Fibroblast of lung (primary cell): ENCODE results near the gene PCBP4. TPM values are rescaled to one million over a fixed set of nuclear protein-coding genes. Genes with fewer than 3 reads are reported as not detected.
"Not testable (repeated sequence)": the region's sequence is repeated elsewhere in the genome, so short reads cannot be mapped to it uniquely, and the experiment has no call there.

Experiments
- DNase-seq, 2 donors: peaks; one replicate each; pipeline versions ENCODE4 v3.0.0 to v3.0.0-alpha.2; 2010; ENCODE audit warnings: low read depth in 2 of 2
- H2AFZ ChIP-seq: 2 replicates; pipeline ENCODE4 v1.5.1; 2012; ENCODE audit warnings: low read length, control low read depth, inconsistent platforms
- H3K27ac ChIP-seq: 2 replicates; pipeline ENCODE4 v1.5.1; 2011; ENCODE audit warnings: low read length, control low read depth; ENCODE audit not compliant: insufficient read depth
- H3K27me3 ChIP-seq: 2 replicates; pipeline ENCODE4 v1.5.1; 2011; ENCODE audit warnings: mild to moderate bottlenecking, low read length; ENCODE audit not compliant: control insufficient read depth, insufficient read depth
- H3K36me3 ChIP-seq: 2 replicates; pipeline ENCODE4 v1.5.1; 2011; ENCODE audit warnings: low read length; ENCODE audit not compliant: control insufficient read depth, insufficient read depth
- H3K4me1 ChIP-seq: 2 replicates; pipeline ENCODE4 v1.5.1; 2011; ENCODE audit warnings: low read length; ENCODE audit not compliant: control insufficient read depth, insufficient read depth; ENCODE audit errors: extremely low read depth
- H3K4me2 ChIP-seq: 2 replicates; pipeline ENCODE4 v1.5.1; 2011; ENCODE audit warnings: low read length, control low read depth; ENCODE audit not compliant: insufficient read depth; ENCODE audit errors: extremely low read depth
- H3K4me3 ChIP-seq, 4 experiments: fragments of 200-600 bp in 1 of 4; sonication (generic) in 1 of 4; replicated peaks in 1 of 4; 2 replicates each; pipeline ENCODE4 v1.5.1; 2011 to 2016; ENCODE audit warnings: low read length in 4 of 4, low read depth in 3 of 4, mild to moderate bottlenecking in 3 of 4, control low read depth in 2 of 4, inconsistent platforms in 1 of 4, mixed read lengths in 1 of 4; ENCODE audit not compliant: insufficient read depth in 1 of 4; ENCODE audit errors: control extremely low read depth in 1 of 4
- H3K79me2 ChIP-seq: 2 replicates; pipeline ENCODE4 v1.5.1; 2012; ENCODE audit warnings: mild to moderate bottlenecking, low read length, inconsistent platforms; ENCODE audit not compliant: control insufficient read depth, insufficient read depth
- H3K9ac ChIP-seq: 2 replicates; pipeline ENCODE4 v1.5.1; 2011; ENCODE audit warnings: mild to moderate bottlenecking, low read length, control low read depth; ENCODE audit not compliant: insufficient read depth
- H3K9me3 ChIP-seq: 2 replicates; pipeline ENCODE4 v1.5.1; 2012; ENCODE audit warnings: low read depth, low read length; ENCODE audit not compliant: control insufficient read depth, insufficient read depth
- H4K20me1 ChIP-seq: 2 replicates; pipeline ENCODE4 v1.5.1; 2011; ENCODE audit warnings: low read length; ENCODE audit not compliant: control insufficient read depth, insufficient read depth; ENCODE audit errors: extremely low read depth
- EZH2 ChIP-seq: IDR thresholded peaks from 2 replicates; pipeline ENCODE4 v1.5.1; 2012; ENCODE audit warnings: low read length, control low read depth, mild to moderate bottlenecking; ENCODE audit errors: missing control alignments
- polyA plus RNA-seq, 2 donors: library from polyadenylated mRNA; depleted of rRNA in 1 of 2; stranded (reverse) in 1 of 2; unstranded in 1 of 2; fragments of >200 nt; gene quantifications; 2 replicates each; pipeline ENCODE4 v1.2.1, GENCODE V29; 2011 to 2012; ENCODE audit warnings: missing spikeins in 1 of 2
- total RNA-seq: library from RNA; depleted of rRNA; stranded (reverse); fragments of >200 nt; gene quantifications from 2 replicates; pipeline ENCODE4 v1.2.1, GENCODE V29; 2014
- TF ChIP-seq, protein P1 (sequence below), 2 donors: IDR thresholded peaks in 1 of 2; conservative IDR thresholded peaks in 1 of 2; 1 replicate in 1 of 2; 2 replicates in 1 of 2; pipeline ENCODE4 v1.5.1; 2011 to 2012; ENCODE audit warnings: low read length in 2 of 2, control low read depth in 1 of 2, inconsistent platforms in 1 of 2, low read depth in 1 of 2, mild to moderate bottlenecking in 1 of 2

The PCBP4 gene
- total and polyA plus RNA-seq, 2 donors (not counting 1 experiment from before 2014, with no cell fraction given), result 40.2 to 46.2 TPM

DNA sequence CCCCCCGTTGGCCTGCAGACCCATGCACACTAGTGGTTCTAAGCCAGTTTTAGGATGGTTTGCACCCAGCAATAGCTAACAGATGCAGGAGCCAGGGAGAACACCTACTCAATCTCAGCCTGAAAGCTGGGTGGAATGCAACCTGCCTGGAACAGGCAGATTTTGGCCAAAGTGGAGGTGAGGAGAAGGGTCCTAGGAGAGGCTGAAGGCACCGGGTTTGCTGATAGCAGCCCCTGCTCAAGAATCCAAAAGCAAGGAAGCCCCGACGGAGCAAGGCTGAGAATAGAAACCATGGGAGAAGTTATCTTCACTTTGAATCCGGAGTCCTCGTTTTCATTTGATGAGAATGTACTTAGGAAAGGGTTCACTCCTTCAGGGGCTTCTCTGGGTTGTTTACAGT is 35.5 kb downstream of the PCBP4 start:
- no peak overlapping the region for H3K4me2 ChIP-seq
- no peak overlapping the region for H3K4me3 ChIP-seq
- DNase-seq, result no peak
- peaks cover 16% of the 10 kb centered on the region for H3K36me3 ChIP-seq
- no peaks in the 10 kb centered on the region for H3K4me1 ChIP-seq
- no peaks in the 10 kb centered on the region for H4K20me1 ChIP-seq
- H3K79me2 ChIP-seq, result no peaks in the 10 kb centered on the region
- no peak overlapping the region for H3K9ac ChIP-seq
- H3K27me3 ChIP-seq, result no peaks in the 10 kb centered on the region
- TF ChIP-seq EZH2, result no peak
- TF ChIP-seq, protein P1, sequence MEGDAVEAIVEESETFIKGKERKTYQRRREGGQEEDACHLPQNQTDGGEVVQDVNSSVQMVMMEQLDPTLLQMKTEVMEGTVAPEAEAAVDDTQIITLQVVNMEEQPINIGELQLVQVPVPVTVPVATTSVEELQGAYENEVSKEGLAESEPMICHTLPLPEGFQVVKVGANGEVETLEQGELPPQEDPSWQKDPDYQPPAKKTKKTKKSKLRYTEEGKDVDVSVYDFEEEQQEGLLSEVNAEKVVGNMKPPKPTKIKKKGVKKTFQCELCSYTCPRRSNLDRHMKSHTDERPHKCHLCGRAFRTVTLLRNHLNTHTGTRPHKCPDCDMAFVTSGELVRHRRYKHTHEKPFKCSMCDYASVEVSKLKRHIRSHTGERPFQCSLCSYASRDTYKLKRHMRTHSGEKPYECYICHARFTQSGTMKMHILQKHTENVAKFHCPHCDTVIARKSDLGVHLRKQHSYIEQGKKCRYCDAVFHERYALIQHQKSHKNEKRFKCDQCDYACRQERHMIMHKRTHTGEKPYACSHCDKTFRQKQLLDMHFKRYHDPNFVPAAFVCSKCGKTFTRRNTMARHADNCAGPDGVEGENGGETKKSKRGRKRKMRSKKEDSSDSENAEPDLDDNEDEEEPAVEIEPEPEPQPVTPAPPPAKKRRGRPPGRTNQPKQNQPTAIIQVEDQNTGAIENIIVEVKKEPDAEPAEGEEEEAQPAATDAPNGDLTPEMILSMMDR (conservative IDR thresholded peaks at IDR 0.05 in 1 of 2, IDR thresholded peaks at IDR 0.05 in 1 of 2; ENCODE audit: low read depth in 1 of 2, low read length in 2 of 2), result no peak
- no peaks in the 10 kb centered on the region for H3K9me3 ChIP-seq
- H2AFZ ChIP-seq, result no peak overlapping the region
- no peak overlapping the region for H3K27ac ChIP-seq

- no peak for TF ChIP-seq EZH2
- TF ChIP-seq, protein P1 (conservative IDR thresholded peaks at IDR 0.05 in 1 of 2, IDR thresholded peaks at IDR 0.05 in 1 of 2; ENCODE audit: low read depth in 1 of 2, low read length in 2 of 2), result no peak
- Histone ChIP-seq H3K36me3 (peaks cover 12% of the 10 kb centered on the region), H3K4me2 (no peak overlapping the region), H3K9ac (no peak overlapping the region), H2AFZ (no peak overlapping the region), H3K4me3 (no peak overlapping the region), H3K27ac (no peak overlapping the region), H3K27me3 (no peaks in the 10 kb centered on the region), H4K20me1 (no peaks in the 10 kb centered on the region), H3K4me1 (no peaks in the 10 kb centered on the region), H3K9me3 (no peaks in the 10 kb centered on the region), H3K79me2 (no peaks in the 10 kb centered on the region)
- no peak for DNase-seq
Measured at GRCh38 chr3:51930439-51930838, 36.8 kb downstream of the PCBP4 start.

DNA sequence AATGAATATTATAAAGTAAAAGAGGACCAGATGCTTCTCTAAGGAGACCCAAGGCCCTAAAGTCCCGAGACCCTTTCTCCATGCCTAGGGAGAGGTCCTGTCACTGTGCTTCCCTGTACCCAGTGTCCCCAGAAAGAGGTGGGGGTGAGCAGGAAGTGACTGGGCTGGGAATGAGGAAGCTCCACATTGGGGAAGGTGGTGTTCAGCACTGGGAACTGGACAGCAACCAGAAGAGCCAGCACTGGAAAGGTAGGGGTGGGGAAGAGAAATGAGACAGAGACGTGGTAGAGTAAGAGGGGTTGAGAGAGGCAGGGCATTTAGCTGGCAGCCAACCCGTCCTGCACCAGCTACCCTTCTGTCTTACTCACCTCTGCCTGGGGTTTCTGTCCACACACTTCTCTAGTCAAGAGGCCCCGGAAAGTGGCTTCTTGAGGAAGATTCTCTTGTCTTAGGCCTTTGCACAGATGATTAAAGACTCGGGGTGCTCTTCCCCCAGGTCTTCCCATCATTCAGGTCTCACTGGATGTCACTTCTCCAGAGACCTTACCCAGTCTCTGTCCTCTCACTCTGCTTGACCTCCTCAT is 37.7 kb downstream of the PCBP4 start:
- Histone ChIP-seq H3K36me3 (peaks cover 11% of the 10 kb centered on the region), H3K9me3 (no peaks in the 10 kb centered on the region), H3K79me2 (no peaks in the 10 kb centered on the region), H3K4me3 (no peak overlapping the region), H3K9ac (no peak overlapping the region), H3K4me2 (no peak overlapping the region), H4K20me1 (no peaks in the 10 kb centered on the region), H3K27ac (no peak overlapping the region), H3K27me3 (no peaks in the 10 kb centered on the region), H2AFZ (no peak overlapping the region), H3K4me1 (no peaks in the 10 kb centered on the region)
- TF ChIP-seq, protein P1 (conservative IDR thresholded peaks at IDR 0.05 in 1 of 2, IDR thresholded peaks at IDR 0.05 in 1 of 2; ENCODE audit: low read depth in 1 of 2, low read length in 2 of 2), result no peak
- TF ChIP-seq EZH2, result no peak
- no peak for DNase-seq

DNA sequence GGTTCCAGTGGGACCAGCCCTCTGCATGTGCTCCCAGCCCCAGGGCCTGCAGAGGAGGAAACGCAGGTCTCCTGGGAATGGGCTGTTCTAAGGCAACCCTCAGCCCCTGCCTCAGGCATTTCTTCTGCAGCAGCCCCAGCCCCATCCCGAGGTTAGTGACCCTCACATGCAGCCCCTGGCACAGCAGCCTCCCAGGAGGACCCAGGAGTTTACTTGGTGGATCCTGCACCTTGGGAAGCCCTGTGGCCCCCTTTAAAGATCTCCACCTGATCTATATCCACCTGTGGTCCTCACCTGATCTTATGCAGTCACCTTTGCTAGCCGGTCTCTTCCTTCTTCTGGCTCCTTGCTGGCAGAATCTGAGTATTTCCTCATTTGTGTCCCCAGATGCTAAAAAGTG is 38.3 kb downstream of the PCBP4 start:
- H4K20me1 ChIP-seq, H3K4me1 ChIP-seq, H3K9ac ChIP-seq, H3K4me2 ChIP-seq, DNase-seq, H3K79me2 ChIP-seq, H3K9me3 ChIP-seq, H3K27ac ChIP-seq, H3K36me3 ChIP-seq, H3K27me3 ChIP-seq, H3K4me3 ChIP-seq, H2AFZ ChIP-seq: not testable (repeated sequence)
